Measurements from ENCODE around the gene ZNF629. TPM values are rescaled to one million over a fixed set of nuclear protein-coding genes. Genes with fewer than 3 reads are reported as not detected.

Gene ZNF629
- total RNA-seq, 1 experiment from 2014 or later, result 18.4 TPM

- intact Hi-C loops (cut with micrococcal nuclease), result no loop called here
- Histone ChIP-seq H3K4me3 (replicated peaks in 1 of 2; ENCODE audit: low read depth in 1 of 2, low read length in 2 of 2) (no peak overlapping the region), H3K4me1 (ENCODE audit: control insufficient read depth in 1 of 2, insufficient read depth in 2 of 2, low read length in 2 of 2) (no peaks in the 10 kb centered on the region), H3K79me2 (ENCODE audit: insufficient read depth, low read length) (no peaks in the 10 kb centered on the region), H3K4me2 (ENCODE audit: low read length) (no peak overlapping the region), H3K27me3 (ENCODE audit: insufficient read depth, low read length) (no peaks in the 10 kb centered on the region), H3K27ac (ENCODE audit: low read depth, low read length) (no peak overlapping the region), H3K36me3 (ENCODE audit: control insufficient read depth in 1 of 2, insufficient read depth in 2 of 2, low read length in 2 of 2) (no peaks in the 10 kb centered on the region), H3K9ac (ENCODE audit: low read length) (no peak overlapping the region), H3K9me3 (ENCODE audit: control insufficient read depth in 1 of 2, insufficient read depth in 1 of 2, low read depth in 1 of 2, low read length in 2 of 2) (no peaks in the 10 kb centered on the region), H4K20me1 (ENCODE audit: insufficient read depth) (no peaks in the 10 kb centered on the region), H3K9me2 (ENCODE audit: insufficient read depth) (no peaks in the 10 kb centered on the region), H2AFZ (ENCODE audit: low read depth, low read length, poor library complexity, severe bottlenecking) (no peak overlapping the region)
- DNase-seq (ENCODE audit: low read depth, low spot score), result no peak
- POLR2A ChIA-PET, result interaction anchor here (1.9 kb wide), 1 partner anchor 10 kb away, joined by 4 read pairs; no protein-coding TSS in a partner anchor
- TF ChIP-seq, protein P1, sequence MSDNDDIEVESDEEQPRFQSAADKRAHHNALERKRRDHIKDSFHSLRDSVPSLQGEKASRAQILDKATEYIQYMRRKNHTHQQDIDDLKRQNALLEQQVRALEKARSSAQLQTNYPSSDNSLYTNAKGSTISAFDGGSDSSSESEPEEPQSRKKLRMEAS (IDR thresholded peaks at IDR 0.05), result no peak
- RAD21 ChIA-PET (ENCODE audit: low non-redundant PET in 1 of 2, low total read pairs in 2 of 2, uncharacterized antibody in 2 of 2, unreplicated experiment in 2 of 2), result no interaction called here
- ATAC-seq, result no peak
- CTCF ChIA-PET, result no interaction called here
- BruUV-seq (replicated peaks), result no TSS peak
Observed at GRCh38 chr16:30794634-30795033, 7.6 kb upstream of the ZNF629 start.

DNA sequence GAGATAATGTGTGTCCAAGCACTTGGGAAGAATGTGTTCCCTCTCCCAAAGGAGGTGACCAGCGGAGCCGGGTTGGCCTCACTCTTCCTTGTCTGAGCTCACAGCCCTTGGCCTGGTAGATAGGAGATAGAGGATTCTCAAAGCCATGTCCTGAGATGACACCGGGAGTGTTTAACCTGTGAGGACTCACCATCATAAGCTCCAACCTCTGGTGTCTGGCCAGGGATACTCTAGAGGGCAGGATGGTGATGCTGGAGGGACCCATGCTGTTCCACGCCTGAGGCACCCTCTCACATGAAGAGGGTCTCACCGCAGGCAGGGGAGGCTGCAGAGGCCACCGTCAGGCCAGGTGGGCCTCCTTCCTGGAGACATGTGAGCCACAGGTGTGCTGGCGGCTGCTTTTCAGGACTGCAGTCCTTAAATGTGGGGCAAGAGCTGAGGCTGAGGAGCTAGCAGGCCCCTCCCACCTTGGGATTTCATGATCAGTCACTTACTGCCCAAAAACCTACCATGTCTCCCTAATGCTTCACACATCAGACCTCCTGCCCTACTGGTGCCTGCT lies 6.6 kb upstream of the ZNF629 start:
- Histone ChIP-seq H3K4me3 (replicated peaks in 1 of 2; ENCODE audit: low read depth in 1 of 2, low read length in 2 of 2) (no peak overlapping the region), H3K9ac (ENCODE audit: low read length) (no peak overlapping the region), H3K9me2 (ENCODE audit: insufficient read depth) (no peaks in the 10 kb centered on the region), H3K27me3 (ENCODE audit: insufficient read depth, low read length) (no peaks in the 10 kb centered on the region), H3K79me2 (ENCODE audit: insufficient read depth, low read length) (no peaks in the 10 kb centered on the region), H2AFZ (ENCODE audit: low read depth, low read length, poor library complexity, severe bottlenecking) (no peak overlapping the region), H3K27ac (ENCODE audit: low read depth, low read length) (no peak overlapping the region), H4K20me1 (ENCODE audit: insufficient read depth) (no peaks in the 10 kb centered on the region), H3K4me1 (ENCODE audit: control insufficient read depth in 1 of 2, insufficient read depth in 2 of 2, low read length in 2 of 2) (no peaks in the 10 kb centered on the region), H3K9me3 (ENCODE audit: control insufficient read depth in 1 of 2, insufficient read depth in 1 of 2, low read depth in 1 of 2, low read length in 2 of 2) (no peaks in the 10 kb centered on the region), H3K4me2 (ENCODE audit: low read length) (no peak overlapping the region), H3K36me3 (ENCODE audit: control insufficient read depth in 1 of 2, insufficient read depth in 2 of 2, low read length in 2 of 2) (no peaks in the 10 kb centered on the region)
- DNase-seq (ENCODE audit: low read depth, low spot score) (no peak), ATAC-seq (no peak)
- POLR2A ChIA-PET, result interaction anchor here (1.9 kb wide), 1 partner anchor 11 kb away, joined by 4 read pairs; no protein-coding TSS in a partner anchor
- intact Hi-C loops (cut with micrococcal nuclease), result no loop called here
- CTCF ChIA-PET, result no interaction called here
- RAD21 ChIA-PET (ENCODE audit: low non-redundant PET in 1 of 2, low total read pairs in 2 of 2, uncharacterized antibody in 2 of 2, unreplicated experiment in 2 of 2), result no interaction called here
- TF ChIP-seq EZH2phosphoT487 (IDR thresholded peaks at IDR 0.05; ENCODE audit: borderline replicate concordance) (no peak), JUND (IDR thresholded peaks at IDR 0.05) (no peak)
- TF ChIP-seq, protein P2, sequence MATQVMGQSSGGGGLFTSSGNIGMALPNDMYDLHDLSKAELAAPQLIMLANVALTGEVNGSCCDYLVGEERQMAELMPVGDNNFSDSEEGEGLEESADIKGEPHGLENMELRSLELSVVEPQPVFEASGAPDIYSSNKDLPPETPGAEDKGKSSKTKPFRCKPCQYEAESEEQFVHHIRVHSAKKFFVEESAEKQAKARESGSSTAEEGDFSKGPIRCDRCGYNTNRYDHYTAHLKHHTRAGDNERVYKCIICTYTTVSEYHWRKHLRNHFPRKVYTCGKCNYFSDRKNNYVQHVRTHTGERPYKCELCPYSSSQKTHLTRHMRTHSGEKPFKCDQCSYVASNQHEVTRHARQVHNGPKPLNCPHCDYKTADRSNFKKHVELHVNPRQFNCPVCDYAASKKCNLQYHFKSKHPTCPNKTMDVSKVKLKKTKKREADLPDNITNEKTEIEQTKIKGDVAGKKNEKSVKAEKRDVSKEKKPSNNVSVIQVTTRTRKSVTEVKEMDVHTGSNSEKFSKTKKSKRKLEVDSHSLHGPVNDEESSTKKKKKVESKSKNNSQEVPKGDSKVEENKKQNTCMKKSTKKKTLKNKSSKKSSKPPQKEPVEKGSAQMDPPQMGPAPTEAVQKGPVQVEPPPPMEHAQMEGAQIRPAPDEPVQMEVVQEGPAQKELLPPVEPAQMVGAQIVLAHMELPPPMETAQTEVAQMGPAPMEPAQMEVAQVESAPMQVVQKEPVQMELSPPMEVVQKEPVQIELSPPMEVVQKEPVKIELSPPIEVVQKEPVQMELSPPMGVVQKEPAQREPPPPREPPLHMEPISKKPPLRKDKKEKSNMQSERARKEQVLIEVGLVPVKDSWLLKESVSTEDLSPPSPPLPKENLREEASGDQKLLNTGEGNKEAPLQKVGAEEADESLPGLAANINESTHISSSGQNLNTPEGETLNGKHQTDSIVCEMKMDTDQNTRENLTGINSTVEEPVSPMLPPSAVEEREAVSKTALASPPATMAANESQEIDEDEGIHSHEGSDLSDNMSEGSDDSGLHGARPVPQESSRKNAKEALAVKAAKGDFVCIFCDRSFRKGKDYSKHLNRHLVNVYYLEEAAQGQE (IDR thresholded peaks at IDR 0.05; ENCODE audit: low read depth), result no peak
- no TSS peak for BruUV-seq (replicated peaks)
